ENCODE results near the gene LRPPRC. TPM values are rescaled to one million over a fixed set of nuclear protein-coding genes. Genes with fewer than 3 reads are reported as not detected.
A peak's percentile ranks its signal among the peaks of the same experiment; 100 is the strongest.

LRPPRC gene
- total RNA-seq (2021; fragmentation: NEBNext Ultra II Directional; extraction: Animal tissue kit (Norgen Biotek cat#: 25700)), result 10 to 100 TPM; 57.6 to 77.6 (median 65.7) TPM
- long read RNA-seq, full-length matches to known transcripts, result 29 of 73 reads
- long read RNA-seq, partial matches to known transcripts, result 29 of 73 reads
- long read RNA-seq, other reads (novel, unspliced or antisense), result 15 of 73 reads

DNA sequence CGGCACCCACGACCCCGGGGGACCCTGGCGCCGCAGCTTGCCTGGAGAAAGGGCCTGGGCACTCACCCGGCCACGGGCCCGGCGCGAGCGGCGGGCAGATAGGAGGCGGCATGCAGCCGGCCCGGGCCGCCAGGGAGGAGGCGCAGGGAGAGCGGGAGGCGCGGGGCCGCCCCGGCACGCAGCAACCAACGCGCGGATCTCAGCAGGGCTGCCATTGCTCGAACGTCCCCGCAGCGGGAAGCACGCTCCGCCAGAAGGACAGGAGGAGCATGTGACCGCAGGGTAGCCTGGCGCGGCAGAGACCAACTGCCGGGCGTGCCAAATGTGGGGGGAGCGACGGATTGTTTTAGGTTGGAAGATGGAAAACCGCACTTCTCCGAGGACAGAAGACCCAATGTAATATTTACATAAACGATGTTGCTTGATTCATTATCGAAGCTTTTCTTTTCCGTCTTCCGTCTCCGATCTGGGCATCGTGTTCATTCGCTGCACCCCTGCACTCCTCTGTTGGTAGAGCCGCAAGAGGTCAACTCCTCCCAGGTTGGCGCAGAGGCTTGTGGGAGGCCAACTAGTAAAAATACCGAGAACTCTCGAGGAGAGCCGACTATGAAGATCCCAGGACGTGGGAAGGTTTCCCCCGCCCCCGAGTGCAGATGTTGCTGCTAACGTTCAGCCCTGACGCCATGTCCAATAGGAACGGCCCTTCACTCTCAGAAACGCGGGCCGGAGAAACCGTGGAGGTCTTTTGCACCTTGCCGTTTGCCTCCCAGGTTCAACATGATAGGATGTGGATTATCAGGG lies at the start of gene LRPPRC:
TSS of gene LRPPRC (minus strand) at position 257 of the 801 bp plus-strand sequence. CDS start at position 215, 42 bp downstream.
- TF ChIP-seq, protein P1, sequence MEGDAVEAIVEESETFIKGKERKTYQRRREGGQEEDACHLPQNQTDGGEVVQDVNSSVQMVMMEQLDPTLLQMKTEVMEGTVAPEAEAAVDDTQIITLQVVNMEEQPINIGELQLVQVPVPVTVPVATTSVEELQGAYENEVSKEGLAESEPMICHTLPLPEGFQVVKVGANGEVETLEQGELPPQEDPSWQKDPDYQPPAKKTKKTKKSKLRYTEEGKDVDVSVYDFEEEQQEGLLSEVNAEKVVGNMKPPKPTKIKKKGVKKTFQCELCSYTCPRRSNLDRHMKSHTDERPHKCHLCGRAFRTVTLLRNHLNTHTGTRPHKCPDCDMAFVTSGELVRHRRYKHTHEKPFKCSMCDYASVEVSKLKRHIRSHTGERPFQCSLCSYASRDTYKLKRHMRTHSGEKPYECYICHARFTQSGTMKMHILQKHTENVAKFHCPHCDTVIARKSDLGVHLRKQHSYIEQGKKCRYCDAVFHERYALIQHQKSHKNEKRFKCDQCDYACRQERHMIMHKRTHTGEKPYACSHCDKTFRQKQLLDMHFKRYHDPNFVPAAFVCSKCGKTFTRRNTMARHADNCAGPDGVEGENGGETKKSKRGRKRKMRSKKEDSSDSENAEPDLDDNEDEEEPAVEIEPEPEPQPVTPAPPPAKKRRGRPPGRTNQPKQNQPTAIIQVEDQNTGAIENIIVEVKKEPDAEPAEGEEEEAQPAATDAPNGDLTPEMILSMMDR (IDR thresholded peaks at IDR 0.05), result no peak
- H3K27me3 Mint-ChIP-seq (ENCODE audit: insufficient read depth), result no peaks in the 10 kb centered on the region; the same call in none of the 2 replicates
- no peaks in the 10 kb centered on the region for H3K9me3 Mint-ChIP-seq
- peak within 1 kb of the TSS; percentile 100 for H3K27ac Mint-ChIP-seq
- peak within 1 kb of the TSS; percentile 97 for H3K4me3 Mint-ChIP-seq
- H3K36me3 Mint-ChIP-seq (ENCODE audit: low read depth), result peaks cover 36% of the 10 kb centered on the region
- H3K4me1 Mint-ChIP-seq (ENCODE audit: low read depth), result peaks cover 38% of the 10 kb centered on the region
- peak; percentile 96 for DNase-seq

DNA sequence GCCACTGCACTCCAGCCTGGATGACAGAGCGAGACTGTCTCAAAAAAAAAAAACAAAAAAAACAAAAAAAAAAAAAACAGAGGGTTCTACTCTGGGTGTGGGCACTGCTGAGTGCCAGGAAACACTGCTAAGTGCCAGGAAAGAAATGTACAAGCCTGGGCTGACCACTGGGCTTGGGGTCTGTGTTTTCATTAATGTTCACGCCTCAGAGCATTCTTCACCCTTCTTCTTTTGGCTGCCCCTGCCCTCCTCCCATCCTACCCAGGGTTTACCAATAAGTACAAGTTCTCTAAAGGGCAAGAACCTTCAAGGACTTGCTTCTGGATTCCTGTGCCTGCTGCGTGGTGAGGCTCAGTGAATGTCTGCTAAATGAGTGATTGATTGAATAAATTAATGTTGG lies 49.3 kb upstream of the LRPPRC start:
- no peak overlapping the region for H3K27ac Mint-ChIP-seq
- no peak for DNase-seq
- peaks cover 4% of the 10 kb centered on the region; the same call in 1 of the 2 replicates for H3K36me3 Mint-ChIP-seq (ENCODE audit: low read depth)
- peaks cover 21% of the 10 kb centered on the region; the same call in 1 of the 2 replicates for H3K27me3 Mint-ChIP-seq (ENCODE audit: insufficient read depth)
- H3K9me3 Mint-ChIP-seq, result no peaks in the 10 kb centered on the region
- H3K4me1 Mint-ChIP-seq (ENCODE audit: low read depth), result no peaks in the 10 kb centered on the region
- no peak overlapping the region for H3K4me3 Mint-ChIP-seq
- TF ChIP-seq, protein P1 (IDR thresholded peaks at IDR 0.05), result no peak

DNA sequence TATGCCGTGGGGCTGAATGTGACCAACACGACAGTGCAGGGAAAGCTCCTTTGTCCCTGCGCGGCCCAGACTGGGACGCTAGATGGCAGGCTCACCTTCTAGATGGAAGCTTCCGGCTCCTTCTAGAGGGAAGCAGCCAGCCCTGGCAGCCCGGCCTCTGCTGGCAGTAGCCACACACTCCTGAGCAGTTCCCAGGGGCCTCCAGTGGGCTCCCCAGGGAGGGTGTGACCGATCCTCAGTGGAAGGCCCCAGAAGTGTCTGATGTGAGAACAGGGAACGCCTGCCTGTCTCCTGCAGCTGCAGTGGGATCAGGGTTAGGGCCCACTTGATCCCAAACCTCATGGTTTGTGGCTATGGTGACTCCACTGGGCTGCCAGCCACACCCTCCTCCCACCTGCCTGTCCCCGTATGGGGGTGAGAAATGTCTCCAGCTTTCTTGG lies 48.5 kb upstream of the LRPPRC start:
- peaks cover 4% of the 10 kb centered on the region; the same call in 1 of the 2 replicates for H3K36me3 Mint-ChIP-seq (ENCODE audit: low read depth)
- H3K9me3 Mint-ChIP-seq, result no peaks in the 10 kb centered on the region
- TF ChIP-seq, protein P1 (IDR thresholded peaks at IDR 0.05), result peak; percentile 91
- H3K4me1 Mint-ChIP-seq (ENCODE audit: low read depth), result no peaks in the 10 kb centered on the region
- H3K27me3 Mint-ChIP-seq (ENCODE audit: insufficient read depth), result peaks cover 24% of the 10 kb centered on the region
- peak; percentile 85 for DNase-seq
- no peak overlapping the region for H3K4me3 Mint-ChIP-seq
- no peak overlapping the region for H3K27ac Mint-ChIP-seq

DNA sequence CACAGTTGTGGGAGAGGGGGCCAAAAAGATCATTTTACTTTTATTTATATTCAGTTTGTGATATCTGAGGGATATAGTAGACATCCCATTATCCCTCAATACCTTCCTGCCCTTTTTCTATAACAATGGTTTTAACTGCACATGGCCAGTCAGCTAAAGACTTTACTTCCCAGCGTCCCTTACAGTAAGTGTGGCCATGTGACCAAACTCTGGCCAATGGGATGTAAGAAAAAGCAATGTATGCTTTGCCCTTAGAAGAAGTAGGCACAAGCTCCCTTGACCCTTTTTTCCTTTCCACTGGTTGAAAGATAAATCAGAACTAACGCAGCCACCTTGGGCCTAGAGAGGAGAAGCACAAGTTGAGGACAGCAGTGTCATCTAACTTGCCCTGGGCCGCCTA lies 44.6 kb upstream of the LRPPRC start:
- H3K27ac Mint-ChIP-seq, result no peak overlapping the region
- no peaks in the 10 kb centered on the region for H3K4me1 Mint-ChIP-seq (ENCODE audit: low read depth)
- H3K27me3 Mint-ChIP-seq (ENCODE audit: insufficient read depth), result peaks cover 20% of the 10 kb centered on the region
- H3K36me3 Mint-ChIP-seq (ENCODE audit: low read depth), result no peaks in the 10 kb centered on the region
- no peak overlapping the region for H3K4me3 Mint-ChIP-seq
- DNase-seq, result no peak
- H3K9me3 Mint-ChIP-seq, result no peaks in the 10 kb centered on the region
- TF ChIP-seq, protein P1 (IDR thresholded peaks at IDR 0.05), result no peak

- H3K9me3 Mint-ChIP-seq, result no peaks in the 10 kb centered on the region
- H3K4me1 Mint-ChIP-seq (ENCODE audit: low read depth), result no peaks in the 10 kb centered on the region
- no peak overlapping the region for H3K4me3 Mint-ChIP-seq
- H3K27me3 Mint-ChIP-seq (ENCODE audit: insufficient read depth), result peaks cover 20% of the 10 kb centered on the region
- no peak for DNase-seq
- TF ChIP-seq, protein P1 (IDR thresholded peaks at IDR 0.05), result no peak
- H3K36me3 Mint-ChIP-seq (ENCODE audit: low read depth), result no peaks in the 10 kb centered on the region
- H3K27ac Mint-ChIP-seq, result no peak overlapping the region
Observed at GRCh38 chr2:44038277-44038676, 42.5 kb upstream of the LRPPRC start.
